SJCRH30 (cell line): ENCODE data around the gene GPR158. TPM values are rescaled to one million over a fixed set of nuclear protein-coding genes. Genes with fewer than 3 reads are reported as not detected.
A peak's percentile ranks its signal among the peaks of the same experiment; 100 is the strongest.

ENCODE experiments used
- DNase-seq, 2 experiments: peaks; one replicate each; pipeline ENCODE4 v3.0.0-alpha.2; 2015 to 2020
- H3K27ac ChIP-seq: fragments of 250-450 bp; sonication (Bioruptor Pico); 2 replicates; pipeline ENCODE4 v1.5.1; 2020; ENCODE audit warnings: mild to moderate bottlenecking, moderate library complexity
- H3K27me3 ChIP-seq: fragments of 250-450 bp; sonication (Bioruptor Pico); 2 replicates; pipeline ENCODE4 v1.5.1; 2020; ENCODE audit warnings: mild to moderate bottlenecking, moderate library complexity
- H3K36me3 ChIP-seq: fragments of 250-450 bp; sonication (Bioruptor Pico); 2 replicates; pipeline ENCODE4 v1.5.1; 2020; ENCODE audit warnings: mild to moderate bottlenecking, moderate library complexity
- H3K4me1 ChIP-seq: fragments of 250-450 bp; sonication (Bioruptor Pico); 2 replicates; pipeline ENCODE4 v1.5.1; 2020; ENCODE audit warnings: mild to moderate bottlenecking, moderate library complexity
- H3K4me3 ChIP-seq: fragments of 250-450 bp; sonication (Bioruptor Pico); 2 replicates; pipeline ENCODE4 v1.5.1; 2020; ENCODE audit warnings: mild to moderate bottlenecking, moderate library complexity
- H3K9me3 ChIP-seq: fragments of 250-450 bp; sonication (Bioruptor Pico); replicated peaks from 2 replicates; pipeline ENCODE4 v1.5.1; 2020; ENCODE audit warnings: mild to moderate bottlenecking, moderate library complexity
- total RNA-seq: library from RNA; depleted of rRNA; stranded (reverse); fragments of >200 nt; shearing (Covaris generic); gene quantifications from 2 replicates; pipeline ENCODE4 v1.2.3, GENCODE V29; 2014

Gene GPR158
- total RNA-seq, 1 experiment from 2014 or later: 6.8 TPM

GRCh38 chr10:25177093-25177753 lies 2.4 kb downstream of the GPR158 start:
- H3K27ac ChIP-seq: no peak overlapping the region
- H3K4me3 ChIP-seq: no peak overlapping the region
- no peaks in the 10 kb centered on the region for H3K4me1 ChIP-seq
- H3K36me3 ChIP-seq: no peaks in the 10 kb centered on the region
- H3K27me3 ChIP-seq: no peaks in the 10 kb centered on the region
- H3K9me3 ChIP-seq: no peaks in the 10 kb centered on the region
- no peak for DNase-seq

GRCh38 chr10:25177754-25178135 lies 2.9 kb downstream of the GPR158 start:
- H3K4me3 ChIP-seq: no peak overlapping the region
- no peaks in the 10 kb centered on the region for H3K9me3 ChIP-seq
- no peaks in the 10 kb centered on the region for H3K4me1 ChIP-seq
- no peaks in the 10 kb centered on the region for H3K36me3 ChIP-seq
- H3K27ac ChIP-seq: no peak overlapping the region
- DNase-seq: no peak
- no peaks in the 10 kb centered on the region for H3K27me3 ChIP-seq

GRCh38 chr10:25178411-25178810 lies 3.6 kb downstream of the GPR158 start:
- Histone ChIP-seq H3K9me3 (no peaks in the 10 kb centered on the region), H3K27me3 (no peaks in the 10 kb centered on the region), H3K4me1 (no peaks in the 10 kb centered on the region), H3K27ac (no peak overlapping the region), H3K36me3 (no peaks in the 10 kb centered on the region), H3K4me3 (no peak overlapping the region)
- no peak for DNase-seq

- H3K4me1 ChIP-seq: no peaks in the 10 kb centered on the region
- H3K27me3 ChIP-seq: no peaks in the 10 kb centered on the region; the same call in 1 of the 2 replicates
- H3K9me3 ChIP-seq: no peaks in the 10 kb centered on the region
- no peak overlapping the region for H3K4me3 ChIP-seq
- no peaks in the 10 kb centered on the region for H3K36me3 ChIP-seq
- no peak for DNase-seq
- no peak overlapping the region for H3K27ac ChIP-seq
Observed at GRCh38 chr10:25180801-25181200, 6.0 kb downstream of the GPR158 start.

GRCh38 chr10:25182636-25183035 lies 7.8 kb downstream of the GPR158 start:
- no peak overlapping the region for H3K4me3 ChIP-seq
- H3K27me3 ChIP-seq: no peaks in the 10 kb centered on the region; the same call in 1 of the 2 replicates
- no peaks in the 10 kb centered on the region for H3K9me3 ChIP-seq
- no peak overlapping the region for H3K27ac ChIP-seq
- DNase-seq: no peak
- no peaks in the 10 kb centered on the region for H3K36me3 ChIP-seq
- no peaks in the 10 kb centered on the region for H3K4me1 ChIP-seq

- no peaks in the 10 kb centered on the region for H3K36me3 ChIP-seq
- H3K4me1 ChIP-seq: no peaks in the 10 kb centered on the region
- H3K4me3 ChIP-seq: no peak overlapping the region
- no peaks in the 10 kb centered on the region for H3K9me3 ChIP-seq
- DNase-seq: no peak
- no peak overlapping the region for H3K27ac ChIP-seq
- peaks cover 7% of the 10 kb centered on the region for H3K27me3 ChIP-seq
Observed at GRCh38 chr10:25191162-25191895, 16.5 kb downstream of the GPR158 start.

GRCh38 chr10:25198151-25198550 lies 23.4 kb downstream of the GPR158 start:
- Histone ChIP-seq H3K9me3 (no peaks in the 10 kb centered on the region), H3K36me3 (no peaks in the 10 kb centered on the region)
- DNase-seq: no peak

GRCh38 chr10:25206693-25207414 lies 32.1 kb downstream of the GPR158 start:
- Histone ChIP-seq H3K4me1 (no peaks in the 10 kb centered on the region), H3K9me3 (no peaks in the 10 kb centered on the region), H3K36me3 (no peaks in the 10 kb centered on the region), H3K27me3 (peaks cover 3% of the 10 kb centered on the region; the same call in 1 of the 2 replicates), H3K4me3 (no peak overlapping the region), H3K27ac (no peak overlapping the region)
- DNase-seq: peak; percentile 9 to 10

More at GRCh38 chr10:25198151-25198550, 23.4 kb downstream of the GPR158 start:
- peaks cover 7% of the 10 kb centered on the region for H3K27me3 ChIP-seq
- no peak overlapping the region for H3K4me3 ChIP-seq
- no peaks in the 10 kb centered on the region for H3K4me1 ChIP-seq
- H3K27ac ChIP-seq: no peak overlapping the region

GRCh38 chr10:25209618-25210017 lies 34.8 kb downstream of the GPR158 start:
- no peaks in the 10 kb centered on the region for H3K4me1 ChIP-seq
- H3K9me3 ChIP-seq: no peaks in the 10 kb centered on the region
- no peaks in the 10 kb centered on the region for H3K36me3 ChIP-seq
- H3K4me3 ChIP-seq: no peak overlapping the region
- DNase-seq: no peak
- H3K27ac ChIP-seq: no peak overlapping the region
- peaks cover 6% of the 10 kb centered on the region for H3K27me3 ChIP-seq

- no peaks in the 10 kb centered on the region for H3K4me1 ChIP-seq
- no peak overlapping the region for H3K27ac ChIP-seq
- no peak for DNase-seq
- no peaks in the 10 kb centered on the region for H3K36me3 ChIP-seq
- H3K9me3 ChIP-seq: no peaks in the 10 kb centered on the region
- peaks cover 12% of the 10 kb centered on the region for H3K27me3 ChIP-seq
- no peak overlapping the region for H3K4me3 ChIP-seq
Observed at GRCh38 chr10:25210265-25210664, 35.5 kb downstream of the GPR158 start.

GRCh38 chr10:25220156-25220555 lies 45.4 kb downstream of the GPR158 start:
- Histone ChIP-seq H3K27ac (no peak overlapping the region), H3K9me3 (no peaks in the 10 kb centered on the region), H3K36me3 (no peaks in the 10 kb centered on the region), H3K4me1 (no peaks in the 10 kb centered on the region), H3K4me3 (no peak overlapping the region), H3K27me3 (peaks cover 6% of the 10 kb centered on the region; the same call in 1 of the 2 replicates)
- no peak for DNase-seq

- Histone ChIP-seq H3K27ac (no peak overlapping the region), H3K4me3 (no peak overlapping the region), H3K4me1 (no peaks in the 10 kb centered on the region), H3K9me3 (no peaks in the 10 kb centered on the region), H3K36me3 (no peaks in the 10 kb centered on the region), H3K27me3 (peaks cover 6% of the 10 kb centered on the region; the same call in 1 of the 2 replicates)
- DNase-seq: no peak
Observed at GRCh38 chr10:25222085-25222660, 47.4 kb downstream of the GPR158 start.

GRCh38 chr10:25226775-25227682 lies 52.2 kb downstream of the GPR158 start:
- Histone ChIP-seq H3K9me3 (no peaks in the 10 kb centered on the region), H3K36me3 (no peaks in the 10 kb centered on the region), H3K4me3 (no peak overlapping the region), H3K27me3 (peaks cover 5% of the 10 kb centered on the region; the same call in 1 of the 2 replicates), H3K27ac (no peak overlapping the region), H3K4me1 (no peaks in the 10 kb centered on the region)
- peak; percentile 42 to 71 for DNase-seq

- DNase-seq: no peak
- Histone ChIP-seq H3K36me3 (no peaks in the 10 kb centered on the region), H3K27me3 (peaks cover 5% of the 10 kb centered on the region; the same call in 1 of the 2 replicates), H3K9me3 (no peaks in the 10 kb centered on the region), H3K27ac (no peak overlapping the region), H3K4me3 (no peak overlapping the region), H3K4me1 (no peaks in the 10 kb centered on the region)
Observed at GRCh38 chr10:25231751-25232150, 57.0 kb downstream of the GPR158 start.
